Endothelial cell of hepatic sinusoid (primary cell): ENCODE results near the gene RBBP8NL.

Source experiments
- in situ Hi-C: cut with HindIII; loops from 2 replicates; pipeline ENCODE4 v1.10.0; 2017; ENCODE audit warnings: low sequenced_read_pairs

RBBP8NL gene

GRCh38 chr20:62367136-62367632 lies 60.2 kb downstream of the RBBP8NL start, which contains the start of gene LAMA5:
Gene LAMA5 (minus strand): TSS chr20:62367312. CDS start chr20:62367245, 67 bp downstream.
- in situ Hi-C loops, result no loop called here

- in situ Hi-C loops, result no loop called here
Observed at GRCh38 chr20:62366370-62367135, 60.8 kb downstream of the RBBP8NL start.

GRCh38 chr20:62365814-62366369 lies 61.4 kb downstream of the RBBP8NL start:
- in situ Hi-C loops, result no loop called here

- in situ Hi-C loops, result no loop called here
Observed at GRCh38 chr20:62364911-62365736, 62.2 kb downstream of the RBBP8NL start.

GRCh38 chr20:62363920-62364851 lies 63.2 kb downstream of the RBBP8NL start:
- in situ Hi-C loops, result no loop called here

GRCh38 chr20:62362991-62363919 lies 64.1 kb downstream of the RBBP8NL start:
- in situ Hi-C loops, result no loop called here

GRCh38 chr20:62362590-62362940 lies 64.8 kb downstream of the RBBP8NL start:
- in situ Hi-C loops, result no loop called here

- in situ Hi-C loops, result no loop called here
Observed at GRCh38 chr20:62361799-62362589, 65.3 kb downstream of the RBBP8NL start.

- in situ Hi-C loops, result no loop called here
Observed at GRCh38 chr20:62360854-62361798, 66.2 kb downstream of the RBBP8NL start.
